Measurements from ENCODE around the gene STK16. TPM values are rescaled to one million over a fixed set of nuclear protein-coding genes. Genes with fewer than 3 reads are reported as not detected.
A peak's percentile ranks its signal among the peaks of the same experiment; 100 is the strongest.

Gene STK16
- total RNA-seq, 4 donors from 2014 or later: 4.4 to 19.3 (median 14.2) TPM

DNA sequence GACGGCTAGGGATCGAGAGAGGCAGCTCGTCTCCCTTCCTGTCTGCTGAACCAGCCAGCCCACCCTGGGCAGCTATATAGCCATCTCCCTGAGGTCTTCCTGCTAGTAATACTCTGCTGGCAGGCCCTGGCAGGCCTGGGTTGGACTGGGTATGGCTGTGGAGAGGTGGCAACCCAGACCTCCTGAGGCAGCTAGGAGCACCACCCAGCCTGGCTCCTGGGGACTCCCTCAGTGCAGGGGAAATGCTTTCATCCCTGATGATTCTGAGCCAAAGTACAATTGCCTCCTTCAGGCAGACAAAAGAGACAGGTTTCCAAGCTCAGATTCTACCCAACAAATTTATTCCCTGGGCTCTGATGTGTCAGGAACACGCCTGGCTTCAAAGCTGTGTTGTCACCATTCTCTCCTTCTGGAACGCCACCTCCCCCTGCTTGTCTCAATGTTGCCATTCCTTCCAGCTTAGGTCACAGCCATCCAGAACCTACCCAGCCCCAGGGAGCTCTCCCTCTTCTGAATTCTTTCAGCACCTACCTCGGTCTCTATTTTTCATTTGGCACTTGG, 29.2 kb downstream of the STK16 start:
- peak; percentile 42 to 68 for DNase-seq
- in situ Hi-C loops (cut with MboI; ENCODE audit: low sequenced_read_pairs in 4 of 4) (loop anchor here in 1 of 4 donors (10.0 kb wide), 1 partner anchor 120 kb away; no protein-coding TSS in a partner anchor), intact Hi-C loops (cut with DNase I; ENCODE audit: low total_unique reads) (loop anchor here (1.0 to 10.0 kb wide), 2 partner anchors 21 to 990 kb away; partner anchors contain the start of genes TUBA4A and TUBA4B)
- no peak for TF ChIP-seq POLR2A (IDR thresholded peaks at IDR 0.05)
- TF ChIP-seq, protein P1, sequence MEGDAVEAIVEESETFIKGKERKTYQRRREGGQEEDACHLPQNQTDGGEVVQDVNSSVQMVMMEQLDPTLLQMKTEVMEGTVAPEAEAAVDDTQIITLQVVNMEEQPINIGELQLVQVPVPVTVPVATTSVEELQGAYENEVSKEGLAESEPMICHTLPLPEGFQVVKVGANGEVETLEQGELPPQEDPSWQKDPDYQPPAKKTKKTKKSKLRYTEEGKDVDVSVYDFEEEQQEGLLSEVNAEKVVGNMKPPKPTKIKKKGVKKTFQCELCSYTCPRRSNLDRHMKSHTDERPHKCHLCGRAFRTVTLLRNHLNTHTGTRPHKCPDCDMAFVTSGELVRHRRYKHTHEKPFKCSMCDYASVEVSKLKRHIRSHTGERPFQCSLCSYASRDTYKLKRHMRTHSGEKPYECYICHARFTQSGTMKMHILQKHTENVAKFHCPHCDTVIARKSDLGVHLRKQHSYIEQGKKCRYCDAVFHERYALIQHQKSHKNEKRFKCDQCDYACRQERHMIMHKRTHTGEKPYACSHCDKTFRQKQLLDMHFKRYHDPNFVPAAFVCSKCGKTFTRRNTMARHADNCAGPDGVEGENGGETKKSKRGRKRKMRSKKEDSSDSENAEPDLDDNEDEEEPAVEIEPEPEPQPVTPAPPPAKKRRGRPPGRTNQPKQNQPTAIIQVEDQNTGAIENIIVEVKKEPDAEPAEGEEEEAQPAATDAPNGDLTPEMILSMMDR (IDR thresholded peaks at IDR 0.05 in 4 of 5, conservative IDR thresholded peaks at IDR 0.05 in 1 of 5): no peak
- Histone ChIP-seq H3K27me3 (no peaks in the 10 kb centered on the region), H3K4me3 (no peak overlapping the region), H3K36me3 (no peaks in the 10 kb centered on the region), H3K9me3 (no peaks in the 10 kb centered on the region), H3K27ac (peak overlapping the region; percentile 71 to 93 (median 82)), H3K4me1 (peaks cover 25 to 27% of the 10 kb centered on the region in 2 donors)
- peak; percentile 54 to 57 for ATAC-seq

GRCh38 chr2:219277703-219278654, 32.7 kb downstream of the STK16 start:
- H3K4me3 ChIP-seq: peak overlapping the region; percentile 20 to 87 (median 24)
- ATAC-seq (peak; percentile 35 to 50), DNase-seq (peak; percentile 65 to 79)
- no peaks in the 10 kb centered on the region for H3K9me3 ChIP-seq
- intact Hi-C loops (cut with DNase I; ENCODE audit: low total_unique reads) (loop anchor here (1.0 to 10.0 kb wide), 4 partner anchors 16 to 993 kb away; partner anchors contain the start of gene DNPEP), in situ Hi-C loops (cut with MboI; ENCODE audit: low sequenced_read_pairs in 4 of 4) (loop anchor here in 2 of 4 donors (10.0 to 25.0 kb wide), 3 partner anchors 116 to 259 kb away; partner anchors contain the start of genes CHPF (in 1 of the 2), NHEJ1 (in 1 of the 2), SLC23A3 (in 1 of the 2) and TMEM198 (in 1 of the 2))
- TF ChIP-seq POLR2A (IDR thresholded peaks at IDR 0.05): no peak
- TF ChIP-seq, protein P1 (IDR thresholded peaks at IDR 0.05 in 4 of 5, conservative IDR thresholded peaks at IDR 0.05 in 1 of 5): peak; percentile 92 to 99 (median 98)
- H3K36me3 ChIP-seq: peaks cover 0 to 23% of the 10 kb centered on the region in 2 donors
- no peaks in the 10 kb centered on the region for H3K27me3 ChIP-seq
- peak overlapping the region; percentile 92 to 98 (median 96) for H3K27ac ChIP-seq
- peaks cover 32 to 35% of the 10 kb centered on the region in 2 donors for H3K4me1 ChIP-seq

GRCh38 chr2:219278655-219279150, 33.4 kb downstream of the STK16 start:
- peaks cover 0 to 30% of the 10 kb centered on the region in 2 donors for H3K36me3 ChIP-seq
- intact Hi-C loops (cut with DNase I; ENCODE audit: low total_unique reads): loop anchor here (1.0 to 10.0 kb wide), 7 partner anchors 25 to 994 kb away; partner anchors contain the start of genes ANKZF1, ATG9A, DNPEP and NHEJ1
- in situ Hi-C loops (cut with MboI; ENCODE audit: low sequenced_read_pairs in 4 of 4): loop anchor here in 2 of 4 donors (10.0 to 25.0 kb wide), 3 partner anchors 116 to 259 kb away; partner anchors contain the start of genes CHPF (in 1 of the 2), NHEJ1 (in 1 of the 2), SLC23A3 (in 1 of the 2) and TMEM198 (in 1 of the 2)
- H3K27me3 ChIP-seq: no peaks in the 10 kb centered on the region
- TF ChIP-seq, protein P1 (IDR thresholded peaks at IDR 0.05 in 4 of 5, conservative IDR thresholded peaks at IDR 0.05 in 1 of 5): no peak
- no peak for TF ChIP-seq POLR2A (IDR thresholded peaks at IDR 0.05)
- H3K4me3 ChIP-seq: peak overlapping the region; percentile 36 to 87 (median 66)
- DNase-seq (no peak), ATAC-seq (peak; percentile 60 to 64)
- no peaks in the 10 kb centered on the region for H3K9me3 ChIP-seq
- H3K4me1 ChIP-seq: peaks cover 31 to 35% of the 10 kb centered on the region in 2 donors
- H3K27ac ChIP-seq: peak overlapping the region; percentile 92 to 98 (median 96)
